NCI-H526 treated with DMSO at 0.1 percent for 48 hours (cell line): ENCODE data around the gene CCDC92.
A peak's percentile ranks its signal among the peaks of the same experiment; 100 is the strongest.

Experiments
- DNase-seq: peaks from one replicate; lab custom pipeline; 2025; lab: John Stamatoyannopoulos, UW

The CCDC92 gene

GRCh38 chr12:123972457-123973401 lies at the start of gene CCDC92, which contains the start of gene ZNF664:
CCDC92 (minus strand) TSS chr12:123972831; CDS start chr12:123944305, 28,526 bp downstream.
ZNF664 (plus strand) TSS chr12:123973215; CDS start chr12:124012145, 38,930 bp downstream.
- peak; percentile 91 for DNase-seq

- no peak for DNase-seq
Observed at GRCh38 chr12:124022161-124022560, 49.5 kb upstream of the CCDC92 start.

GRCh38 chr12:124021007-124021406 lies 48.4 kb upstream of the CCDC92 start:
- DNase-seq: no peak

GRCh38 chr12:124020514-124020949 lies 47.9 kb upstream of the CCDC92 start:
- DNase-seq: no peak

GRCh38 chr12:124019115-124019514 lies 46.5 kb upstream of the CCDC92 start:
- no peak for DNase-seq

GRCh38 chr12:124018539-124018938 lies 45.9 kb upstream of the CCDC92 start:
- DNase-seq: no peak

GRCh38 chr12:124017064-124017463 lies 44.4 kb upstream of the CCDC92 start:
- no peak for DNase-seq

GRCh38 chr12:124015494-124016461 lies 43.1 kb upstream of the CCDC92 start:
- no peak for DNase-seq

GRCh38 chr12:124013073-124013472 lies 40.4 kb upstream of the CCDC92 start:
- no peak for DNase-seq

GRCh38 chr12:124011435-124012115 lies 38.9 kb upstream of the CCDC92 start:
- no peak for DNase-seq

GRCh38 chr12:124010687-124011086 lies 38.1 kb upstream of the CCDC92 start:
- no peak for DNase-seq

GRCh38 chr12:124009781-124010180 lies 37.1 kb upstream of the CCDC92 start:
- no peak for DNase-seq

- no peak for DNase-seq
Observed at GRCh38 chr12:124008595-124008994, 36.0 kb upstream of the CCDC92 start.

GRCh38 chr12:124007826-124008570 lies 35.4 kb upstream of the CCDC92 start:
- DNase-seq: no peak

- no peak for DNase-seq
Observed at GRCh38 chr12:124006846-124007713, 34.4 kb upstream of the CCDC92 start.

- DNase-seq: no peak
Observed at GRCh38 chr12:124006085-124006845, 33.6 kb upstream of the CCDC92 start.

- DNase-seq: no peak
Observed at GRCh38 chr12:124004233-124004875, 31.7 kb upstream of the CCDC92 start.

GRCh38 chr12:124002654-124003053 lies 30.0 kb upstream of the CCDC92 start:
- DNase-seq: no peak
